H9 (cell line): ENCODE data around the gene GATA5. TPM values are rescaled to one million over a fixed set of nuclear protein-coding genes. Genes with fewer than 3 reads are reported as not detected.

Experiments
- DNase-seq: peaks from one replicate; pipeline ENCODE4 v3.0.0-alpha.2; 2017
- H2AFZ ChIP-seq: one replicate; pipeline ENCODE4 v1.6.1; 2013; ENCODE audit warnings: mild to moderate bottlenecking, low read length, control low read depth, moderate library complexity
- H2AK5ac ChIP-seq: 2 replicates; pipeline ENCODE4 v1.6.1; 2013; ENCODE audit warnings: low read length, control low read depth, mixed read lengths; ENCODE audit not compliant: insufficient read length
- H2BK120ac ChIP-seq: one replicate; pipeline ENCODE4 v1.6.1; 2013; ENCODE audit warnings: low read depth, mild to moderate bottlenecking, low read length, control low read depth, inconsistent platforms; ENCODE audit not compliant: poor library complexity, severe bottlenecking
- H2BK12ac ChIP-seq: 2 replicates; pipeline ENCODE4 v1.6.1; 2013; ENCODE audit warnings: low read length, control low read depth, mixed read lengths, low read depth; ENCODE audit not compliant: insufficient read length
- H2BK15ac ChIP-seq: 2 replicates; pipeline ENCODE4 v1.6.1; 2013; ENCODE audit warnings: low read depth, low read length, control low read depth
- H2BK20ac ChIP-seq: one replicate; pipeline ENCODE4 v1.6.1; 2013; ENCODE audit warnings: low read depth, mild to moderate bottlenecking, low read length, control low read depth, inconsistent platforms; ENCODE audit not compliant: poor library complexity, severe bottlenecking
- H2BK5ac ChIP-seq: 2 replicates; pipeline ENCODE4 v1.6.1; 2013; ENCODE audit warnings: low read length, control low read depth, mixed read lengths; ENCODE audit not compliant: insufficient read length
- H3K14ac ChIP-seq: 2 replicates; pipeline ENCODE4 v1.6.1; 2013; ENCODE audit warnings: low read length, control low read depth; ENCODE audit not compliant: insufficient read depth
- H3K18ac ChIP-seq: 2 replicates; pipeline ENCODE4 v1.6.1; 2013; ENCODE audit warnings: low read depth, mild to moderate bottlenecking, mixed read lengths, low read length, control low read depth; ENCODE audit not compliant: insufficient read length
- H3K23ac ChIP-seq: 2 replicates; pipeline ENCODE4 v1.6.1; 2013; ENCODE audit warnings: low read length, control low read depth, mixed read lengths, low read depth; ENCODE audit not compliant: insufficient read length
- H3K23me2 ChIP-seq: 2 replicates; pipeline ENCODE4 v1.6.1; 2013; ENCODE audit warnings: low read depth, mild to moderate bottlenecking, mixed read lengths, low read length, control low read depth; ENCODE audit not compliant: insufficient read length, poor library complexity, severe bottlenecking
- H3K27ac ChIP-seq: 2 replicates; pipeline ENCODE4 v1.5.1; 2013; ENCODE audit warnings: low read length, control low read depth, mixed read lengths, low read depth; ENCODE audit not compliant: insufficient read length
- H3K27me3 ChIP-seq: 2 replicates; pipeline ENCODE4 v1.6.1; 2013; ENCODE audit warnings: low read length, control low read depth, inconsistent platforms; ENCODE audit not compliant: insufficient read depth
- H3K4ac ChIP-seq: 2 replicates; pipeline ENCODE4 v1.6.1; 2013; ENCODE audit warnings: low read depth, mild to moderate bottlenecking, control low read depth, inconsistent platforms, low read length, moderate library complexity
- H3K4me1 ChIP-seq: 2 replicates; pipeline ENCODE4 v1.6.1; 2013; ENCODE audit warnings: low read length, control low read depth, inconsistent platforms; ENCODE audit not compliant: insufficient read depth
- H3K4me2 ChIP-seq: 2 replicates; pipeline ENCODE4 v1.6.1; 2013; ENCODE audit warnings: low read length, control low read depth, mixed read lengths; ENCODE audit not compliant: insufficient read length, insufficient read depth
- H3K56ac ChIP-seq: 2 replicates; pipeline ENCODE4 v1.6.1; 2013; ENCODE audit warnings: low read depth, mild to moderate bottlenecking, mixed read lengths, low read length, control low read depth; ENCODE audit not compliant: insufficient read length
- H3K79me1 ChIP-seq: 2 replicates; pipeline ENCODE4 v1.6.1; 2013; ENCODE audit warnings: low read depth, mild to moderate bottlenecking, moderate library complexity, low read length, control low read depth, inconsistent platforms; ENCODE audit not compliant: insufficient read depth, poor library complexity, severe bottlenecking
- H3K79me2 ChIP-seq: 2 replicates; pipeline ENCODE4 v1.6.1; 2013; ENCODE audit warnings: low read length, control low read depth, inconsistent platforms; ENCODE audit not compliant: insufficient read depth
- H3K9ac ChIP-seq: 2 replicates; pipeline ENCODE4 v1.6.1; 2013; ENCODE audit warnings: low read length, control low read depth, mixed read lengths; ENCODE audit not compliant: insufficient read length; ENCODE audit errors: extremely low read depth
- H3K9me3 ChIP-seq: one replicate; pipeline ENCODE4 v1.6.1; 2013; ENCODE audit warnings: low read depth, low read length, inconsistent platforms; ENCODE audit not compliant: control insufficient read depth
- H3T11ph ChIP-seq: one replicate; pipeline ENCODE4 v1.6.1; 2013; ENCODE audit warnings: mild to moderate bottlenecking, low read length, control low read depth, inconsistent platforms
- H4K20me1 ChIP-seq: one replicate; pipeline ENCODE4 v1.6.1; 2013; ENCODE audit not compliant: control insufficient read depth, insufficient read length, insufficient read depth
- H4K5ac ChIP-seq: 2 replicates; pipeline ENCODE4 v1.6.1; 2013; ENCODE audit warnings: low read depth, mild to moderate bottlenecking, mixed read lengths, low read length, control low read depth; ENCODE audit not compliant: insufficient read length
- H4K8ac ChIP-seq: replicated peaks from 2 replicates; pipeline ENCODE4 v1.6.1; 2013; ENCODE audit warnings: low read length, control low read depth, mixed read lengths, low read depth; ENCODE audit not compliant: insufficient read length
- H4K91ac ChIP-seq: 2 replicates; pipeline ENCODE4 v1.6.1; 2013; ENCODE audit warnings: low read depth, mild to moderate bottlenecking, moderate library complexity, mixed read lengths, low read length, control low read depth; ENCODE audit not compliant: insufficient read length
- H3K27ac Mint-ChIP-seq, 3 experiments: 2 replicates in 2 of 3; 3 replicates in 1 of 3; pipeline ENCODE4 v1.8.0; 2020 to 2021; ENCODE audit warnings: mixed read lengths in 3 of 3, mild to moderate bottlenecking in 1 of 3, moderate library complexity in 1 of 3
- H3K27me3 Mint-ChIP-seq: 2 replicates; pipeline ENCODE4 v1.8.0; 2021; ENCODE audit warnings: low read depth, mild to moderate bottlenecking, moderate library complexity, mixed read lengths
- H3K36me3 Mint-ChIP-seq, 3 experiments: 2 replicates in 2 of 3; 3 replicates in 1 of 3; pipeline ENCODE4 v1.8.0; 2020 to 2021; ENCODE audit warnings: low read depth in 3 of 3, mixed read lengths in 3 of 3; ENCODE audit not compliant: insufficient read depth in 1 of 3
- H3K4me1 Mint-ChIP-seq, 2 experiments: 2 replicates each; pipeline ENCODE4 v1.8.0; 2020; ENCODE audit warnings: mixed read lengths in 2 of 2
- H3K4me3 Mint-ChIP-seq, 2 experiments: 2 replicates in 1 of 2; 3 replicates in 1 of 2; pipeline ENCODE4 v1.8.0; 2020 to 2021; ENCODE audit warnings: mild to moderate bottlenecking in 2 of 2, mixed read lengths in 2 of 2, moderate library complexity in 1 of 2
- H3K9me3 Mint-ChIP-seq, 2 experiments: 2 replicates in 1 of 2; 3 replicates in 1 of 2; pipeline ENCODE4 v1.8.0; 2020; ENCODE audit warnings: mild to moderate bottlenecking in 2 of 2, mixed read lengths in 2 of 2, moderate library complexity in 1 of 2
- CTCF ChIP-seq: fragments of 200-600 bp; sonication (generic); conservative IDR thresholded peaks from 3 replicates; pipeline ENCODE4 v1.8.0; 2021; ENCODE audit warnings: antibody characterized with exemption, mild to moderate bottlenecking
- WGBS: extraction: QIAGEN DNeasy Blood & Tissue Kit; methylation state at CpG from one replicate; pipeline ENCODE4 v1.1.7; 2013; ENCODE audit warnings: missing lambda C conversion rate, low lambda C conversion rate, mixed read lengths; ENCODE audit not compliant: insufficient read length; ENCODE audit errors: extremely low coverage; 5-methylcytosine and 5-hydroxymethylcytosine counted together
- total RNA-seq: library from RNA; stranded (reverse); gene quantifications from 2 replicates; pipeline ENCODE4 v1.2.1, GENCODE V29; 2021

Gene GATA5
- total RNA-seq, 1 experiment from 2014 or later, result 0.24 TPM

GRCh38 chr20:62485701-62486089, 9.9 kb upstream of the GATA5 start:
- no peak overlapping the region for H2BK15ac ChIP-seq
- TF ChIP-seq CTCF, result no peak
- H3K56ac ChIP-seq, result no peak overlapping the region
- DNase-seq, result no peak
- Mint-ChIP-seq H3K4me1 (peaks cover 15 to 41% of the 10 kb centered on the region in 2 experiments), H3K27ac (no peak overlapping the region), H3K4me3 (no peak overlapping the region), H3K36me3 (no peaks in the 10 kb centered on the region), H3K9me3 (no peaks in the 10 kb centered on the region), H3K27me3 (peaks cover 61% of the 10 kb centered on the region)
- no peak overlapping the region for H2BK5ac ChIP-seq
- H3K4ac ChIP-seq, result no peak overlapping the region
- H2BK120ac ChIP-seq, result no peak overlapping the region
- no peak overlapping the region for H3K23ac ChIP-seq
- H3K14ac ChIP-seq, result no peak overlapping the region
- H3T11ph ChIP-seq, result no peak overlapping the region
- no peaks in the 10 kb centered on the region for H4K20me1 ChIP-seq
- no peaks in the 10 kb centered on the region for H3K23me2 ChIP-seq
- no peak overlapping the region for H2AFZ ChIP-seq
- no peak overlapping the region for H4K8ac ChIP-seq
- H3K9ac ChIP-seq, result no peak overlapping the region
- no peaks in the 10 kb centered on the region for H3K9me3 ChIP-seq
- no peak overlapping the region for H3K18ac ChIP-seq
- WGBS, result no CpG with 5 or more reads among the region's 17 CpGs
- no peaks in the 10 kb centered on the region; the same call in 1 of the 2 replicates for H3K4me1 ChIP-seq
- no peak overlapping the region for H3K27ac ChIP-seq
- H3K79me1 ChIP-seq, result no peaks in the 10 kb centered on the region
- H3K79me2 ChIP-seq, result no peaks in the 10 kb centered on the region
- no peak overlapping the region for H3K4me2 ChIP-seq
- no peak overlapping the region for H2BK20ac ChIP-seq
- no peak overlapping the region for H2AK5ac ChIP-seq
- no peak overlapping the region for H4K5ac ChIP-seq
- no peak overlapping the region for H2BK12ac ChIP-seq
- peaks cover 23% of the 10 kb centered on the region; the same call in 1 of the 2 replicates for H3K27me3 ChIP-seq
- H4K91ac ChIP-seq, result no peak overlapping the region
